ENCODE measurements around the gene KIF25.

Gene KIF25

GRCh38 chr6:167997642-167998041 is at the start of gene KIF25:
KIF25 (plus strand) TSS chr6:167997671; CDS start chr6:168029586, 31,915 bp downstream.
- DNase-seq (ENCODE audit: low read depth, low spot score): no peak
- H3K27ac ChIP-seq: no peak within 1 kb of the TSS

- H3K27ac ChIP-seq: no peak overlapping the region
- no peak for DNase-seq (ENCODE audit: low read depth, low spot score)
These were observed 49.8 kb upstream of the KIF25 start for GRCh38 chr6:167947716-167948115.

- DNase-seq (ENCODE audit: low read depth, low spot score): no peak
- H3K27ac ChIP-seq: no peak overlapping the region
These were observed 48.8 kb upstream of the KIF25 start for GRCh38 chr6:167948716-167949115.

GRCh38 chr6:167949121-167949684 is 48.3 kb upstream of the KIF25 start:
- DNase-seq (ENCODE audit: low read depth, low spot score): no peak
- H3K27ac ChIP-seq: no peak overlapping the region

- DNase-seq (ENCODE audit: low read depth, low spot score): no peak
- peak overlapping the region; percentile 54 for H3K27ac ChIP-seq
These were observed 45.5 kb upstream of the KIF25 start for GRCh38 chr6:167951781-167952511.

- DNase-seq (ENCODE audit: low read depth, low spot score): no peak
- H3K27ac ChIP-seq: peak overlapping the region; percentile 54
These were observed 45.0 kb upstream of the KIF25 start for GRCh38 chr6:167952512-167952859.

- no peak overlapping the region for H3K27ac ChIP-seq
- DNase-seq (ENCODE audit: low read depth, low spot score): no peak
These were observed 43.9 kb upstream of the KIF25 start for GRCh38 chr6:167953551-167953950.

- no peak for DNase-seq (ENCODE audit: low read depth, low spot score)
- H3K27ac ChIP-seq: no peak overlapping the region
These were observed 43.3 kb upstream of the KIF25 start for GRCh38 chr6:167954151-167954550.

- no peak for DNase-seq (ENCODE audit: low read depth, low spot score)
- peak overlapping the region; percentile 44 for H3K27ac ChIP-seq
These were observed 41.0 kb upstream of the KIF25 start for GRCh38 chr6:167956491-167956890.

GRCh38 chr6:167956983-167957492 is 40.4 kb upstream of the KIF25 start:
- H3K27ac ChIP-seq: peak overlapping the region; percentile 44
- no peak for DNase-seq (ENCODE audit: low read depth, low spot score)

- H3K27ac ChIP-seq: peak overlapping the region; percentile 44
- no peak for DNase-seq (ENCODE audit: low read depth, low spot score)
These were observed 39.8 kb upstream of the KIF25 start for GRCh38 chr6:167957626-167958025.

GRCh38 chr6:167960579-167960978 is 36.9 kb upstream of the KIF25 start:
- no peak for DNase-seq (ENCODE audit: low read depth, low spot score)
- no peak overlapping the region for H3K27ac ChIP-seq

GRCh38 chr6:167962711-167963110 is 34.8 kb upstream of the KIF25 start:
- no peak for DNase-seq (ENCODE audit: low read depth, low spot score)
- H3K27ac ChIP-seq: no peak overlapping the region

- no peak overlapping the region for H3K27ac ChIP-seq
- DNase-seq (ENCODE audit: low read depth, low spot score): no peak
These were observed 33.8 kb upstream of the KIF25 start for GRCh38 chr6:167963589-167964057.

- DNase-seq (ENCODE audit: low read depth, low spot score): no peak
- H3K27ac ChIP-seq: no peak overlapping the region
These were observed 31.6 kb upstream of the KIF25 start for GRCh38 chr6:167965592-167966539.

GRCh38 chr6:167966540-167966905 is 30.9 kb upstream of the KIF25 start:
- DNase-seq (ENCODE audit: low read depth, low spot score): no peak
- no peak overlapping the region for H3K27ac ChIP-seq

- no peak overlapping the region for H3K27ac ChIP-seq
- no peak for DNase-seq (ENCODE audit: low read depth, low spot score)
These were observed 29.4 kb upstream of the KIF25 start for GRCh38 chr6:167968091-167968490.

- DNase-seq (ENCODE audit: low read depth, low spot score): no peak
- no peak overlapping the region for H3K27ac ChIP-seq
These were observed 27.2 kb upstream of the KIF25 start for GRCh38 chr6:167970230-167970629.

- no peak overlapping the region for H3K27ac ChIP-seq
- DNase-seq (ENCODE audit: low read depth, low spot score): no peak
These were observed 25.3 kb upstream of the KIF25 start for GRCh38 chr6:167972193-167972592.

- no peak overlapping the region for H3K27ac ChIP-seq
- DNase-seq (ENCODE audit: low read depth, low spot score): no peak
These were observed 24.2 kb upstream of the KIF25 start for GRCh38 chr6:167973148-167973885.

Measured in epithelial cell of prostate (primary cell).